ENCODE measurements around the gene UGT1A4. TPM values are rescaled to one million over a fixed set of nuclear protein-coding genes. Genes with fewer than 3 reads are reported as not detected.

UGT1A4 gene
- total RNA-seq (2022; extraction: Qiagen RNA extraction; ENCODE audit: low read depth) = 0.07 TPM in 1 of 5 replicates, not detected in the others

GRCh38 chr2:233718552-233718951 lies at the start of gene UGT1A4:
TSS of gene UGT1A4 (plus strand) at chr2:233718736. CDS start at chr2:233718821, 85 bp downstream.

GRCh38 chr2:233671290-233672161 lies 47.0 kb upstream of the UGT1A4 start, which contains the start of gene UGT1A9:
TSS of gene UGT1A9 (plus strand) at chr2:233671898. CDS start at chr2:233671935, 37 bp downstream.

GRCh38 chr2:233681521-233682099 lies 36.9 kb upstream of the UGT1A4 start, which contains the start of gene UGT1A7:
TSS of gene UGT1A7 (plus strand) at chr2:233681901. CDS start at chr2:233681938, 37 bp downstream.

GRCh38 chr2:233692648-233693047 lies 25.9 kb upstream of the UGT1A4 start, which contains the start of gene UGT1A6:
TSS of gene UGT1A6 (plus strand) at chr2:233692890. CDS start at chr2:233693005, 115 bp downstream.

GRCh38 chr2:233712611-233713261 lies 5.8 kb upstream of the UGT1A4 start, which contains the start of gene UGT1A5:
TSS of gene UGT1A5 (plus strand) at chr2:233712907. CDS start at chr2:233712992, 85 bp downstream.

GRCh38 chr2:233728723-233729301 lies 10.3 kb downstream of the UGT1A4 start, which contains the start of gene UGT1A3:
TSS of gene UGT1A3 (plus strand) at chr2:233729042. CDS start at chr2:233729127, 85 bp downstream.

GRCh38 chr2:233760043-233760442 lies 41.5 kb downstream of the UGT1A4 start, which contains the start of gene UGT1A1:
TSS of gene UGT1A1 (plus strand) at chr2:233760270. CDS start at chr2:233760288, 18 bp downstream.

GRCh38 chr2:233778030-233778429 lies 59.5 kb downstream of the UGT1A4 start, which contains the start of gene MROH2A:
TSS of gene MROH2A (plus strand) at chr2:233778330. CDS start at chr2:233779359, 1,029 bp downstream.

Other genes with a start within 250 kb of the UGT1A4 start
- gene USP40, start 152.0 kb upstream of the UGT1A4 start, total RNA-seq (2022; extraction: Qiagen RNA extraction; ENCODE audit: low read depth) = 22.7 to 26.3 TPM (median 24.0 TPM) in 5 replicates
- gene UGT1A8, start 101.1 kb upstream of the UGT1A4 start, total RNA-seq (2022; extraction: Qiagen RNA extraction; ENCODE audit: low read depth) = 0.03 to 0.08 TPM in 2 of 5 replicates, not detected in the others
- gene UGT1A10, start 82.3 kb upstream of the UGT1A4 start, total RNA-seq (2022; extraction: Qiagen RNA extraction; ENCODE audit: low read depth) = 0.02 to 0.26 TPM (median 0.21 TPM) in 3 of 5 replicates, not detected in the others
- 4.0 to 6.7 TPM (median 4.7 TPM) in 5 replicates for gene UGT1A9, start 46.8 kb upstream of the UGT1A4 start, total RNA-seq (2022; extraction: Qiagen RNA extraction; ENCODE audit: low read depth)
- gene UGT1A7, start 36.8 kb upstream of the UGT1A4 start, total RNA-seq (2022; extraction: Qiagen RNA extraction; ENCODE audit: low read depth) = 3.9 to 6.1 TPM (median 4.4 TPM) in 5 replicates
- gene UGT1A6, start 25.8 kb upstream of the UGT1A4 start, total RNA-seq (2022; extraction: Qiagen RNA extraction; ENCODE audit: low read depth) = 0.81 to 1.6 TPM (median 1.2 TPM) in 5 replicates
- not detected in 5 replicates for gene UGT1A5, start 5.8 kb upstream of the UGT1A4 start, total RNA-seq (2022; extraction: Qiagen RNA extraction; ENCODE audit: low read depth)
- 0.08 to 0.23 TPM (median 0.13 TPM) in 3 of 5 replicates, not detected in the others for gene UGT1A3, start 10.3 kb downstream of the UGT1A4 start, total RNA-seq (2022; extraction: Qiagen RNA extraction; ENCODE audit: low read depth)
- 0.65 to 1.3 TPM (median 0.71 TPM) in 5 replicates for gene UGT1A1, start 41.5 kb downstream of the UGT1A4 start, total RNA-seq (2022; extraction: Qiagen RNA extraction; ENCODE audit: low read depth)
- gene MROH2A, start 59.6 kb downstream of the UGT1A4 start, total RNA-seq (2022; extraction: Qiagen RNA extraction; ENCODE audit: low read depth) = 0.10 to 0.19 TPM (median 0.13 TPM) in 3 of 5 replicates, not detected in the others
- 76.9 to 99.6 TPM (median 81.6 TPM) in 5 replicates for gene HJURP, start 135.8 kb downstream of the UGT1A4 start, total RNA-seq (2022; extraction: Qiagen RNA extraction; ENCODE audit: low read depth)
- gene TRPM8, start 198.6 kb downstream of the UGT1A4 start, total RNA-seq (2022; extraction: Qiagen RNA extraction; ENCODE audit: low read depth) = 0.15 to 0.59 TPM (median 0.20 TPM) in 5 replicates